Activated T-helper 9 cell treated with anti-CD3 and anti-CD28 coated beads, Interleukin-2, amount 50 U/mL, for 16 hours (primary cell): ENCODE results near the gene FRYL.

Source experiments
- DNase-seq: peaks from one replicate; pipeline ENCODE4 v3.0.0-alpha.2; 2020; ENCODE audit warnings: low read depth

FRYL gene

GRCh38 chr4:48556268-48556667 is 223.8 kb downstream of the FRYL start:
- DNase-seq = no peak

- no peak for DNase-seq
Observed at GRCh38 chr4:48554606-48555005, 225.5 kb downstream of the FRYL start.

- DNase-seq = no peak
Observed at GRCh38 chr4:48553720-48554119, 226.4 kb downstream of the FRYL start.

GRCh38 chr4:48546336-48546735 is 233.7 kb downstream of the FRYL start:
- no peak for DNase-seq

GRCh38 chr4:48543796-48544195 is 236.3 kb downstream of the FRYL start:
- DNase-seq = no peak

GRCh38 chr4:48542888-48543287 is 237.2 kb downstream of the FRYL start:
- no peak for DNase-seq

- no peak for DNase-seq
Observed at GRCh38 chr4:48539597-48539996, 240.5 kb downstream of the FRYL start.

GRCh38 chr4:48538358-48538757 is 241.7 kb downstream of the FRYL start:
- DNase-seq = no peak

GRCh38 chr4:48526406-48526805 is 253.7 kb downstream of the FRYL start:
- DNase-seq = no peak

- DNase-seq = no peak
Observed at GRCh38 chr4:48518143-48518542, 261.9 kb downstream of the FRYL start.

- DNase-seq = no peak
Observed at GRCh38 chr4:48509543-48509942, 270.5 kb downstream of the FRYL start.

GRCh38 chr4:48506716-48507115 is 273.4 kb downstream of the FRYL start:
- DNase-seq = no peak

GRCh38 chr4:48504352-48504751 is 275.7 kb downstream of the FRYL start:
- DNase-seq = no peak

GRCh38 chr4:48504026-48504330 is 276.1 kb downstream of the FRYL start:
- DNase-seq = no peak

GRCh38 chr4:48503233-48504025 is 276.6 kb downstream of the FRYL start:
- DNase-seq = no peak

GRCh38 chr4:48499551-48500066 is 280.5 kb downstream of the FRYL start:
- DNase-seq = no peak

GRCh38 chr4:48498895-48499294 is 281.2 kb downstream of the FRYL start:
- DNase-seq = no peak

- no peak for DNase-seq
Observed at GRCh38 chr4:48495941-48496340, 284.1 kb downstream of the FRYL start.

- no peak for DNase-seq
Observed at GRCh38 chr4:48493452-48494100, 286.5 kb downstream of the FRYL start.

GRCh38 chr4:48491514-48492176 is 288.4 kb downstream of the FRYL start:
- no peak for DNase-seq

GRCh38 chr4:48490680-48491513 is 289.2 kb downstream of the FRYL start:
- DNase-seq = no peak

- no peak for DNase-seq
Observed at GRCh38 chr4:48490012-48490679, 289.9 kb downstream of the FRYL start, which contains the start of gene ZAR1. TSS of gene ZAR1 (plus strand) at chr4:48490252. CDS start at chr4:48490292, 40 bp downstream.
